GM18526 (cell line): ENCODE results near the gene MEIOB.

ENCODE experiments used
- POLR2A ChIP-seq: IDR thresholded peaks from 3 replicates; pipeline ENCODE4 v1.6.1; 2011; ENCODE audit not compliant: insufficient read length; ENCODE audit errors: extremely low read depth

Gene MEIOB

DNA sequence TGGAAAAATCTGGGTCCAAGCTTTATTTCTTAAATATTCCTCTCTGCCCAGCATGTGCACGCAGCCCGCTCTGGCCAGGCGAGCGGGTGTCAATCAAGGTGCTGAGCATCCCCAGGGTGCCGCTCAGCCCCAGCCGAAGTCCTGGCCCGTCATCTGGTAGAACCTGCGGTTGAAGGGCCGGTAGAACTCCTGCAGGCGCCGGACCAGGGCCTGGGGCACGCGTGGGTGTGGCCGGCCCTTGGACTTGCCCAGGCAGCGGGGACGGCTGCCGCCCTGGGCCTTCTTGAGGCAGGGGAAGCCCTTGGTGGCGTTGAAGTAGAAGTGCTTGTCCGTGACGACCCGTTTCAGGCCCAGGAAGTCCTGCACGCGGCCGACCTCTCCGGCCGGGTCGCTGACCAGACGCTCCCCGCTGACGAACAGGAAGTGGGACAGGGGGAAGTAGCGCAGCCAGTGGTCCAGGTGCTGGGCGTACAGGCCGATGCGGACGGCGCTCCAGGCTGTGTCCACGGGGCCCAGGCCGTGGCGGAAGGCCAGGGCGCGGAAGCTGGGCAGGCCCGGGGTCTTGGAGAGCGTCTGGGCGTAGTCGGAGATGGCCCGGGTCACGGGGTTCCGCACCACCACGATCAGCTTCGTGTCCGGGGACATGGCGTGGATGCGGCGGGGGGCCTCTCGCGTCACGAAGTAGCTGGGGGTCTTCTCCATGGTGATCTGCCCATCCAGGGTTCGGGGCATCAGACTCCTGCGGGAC lies 39.7 kb upstream of the MEIOB start:
- TF ChIP-seq POLR2A: no peak

GRCh38 chr16:1909561-1910231 lies 37.7 kb upstream of the MEIOB start:
- no peak for TF ChIP-seq POLR2A

DNA sequence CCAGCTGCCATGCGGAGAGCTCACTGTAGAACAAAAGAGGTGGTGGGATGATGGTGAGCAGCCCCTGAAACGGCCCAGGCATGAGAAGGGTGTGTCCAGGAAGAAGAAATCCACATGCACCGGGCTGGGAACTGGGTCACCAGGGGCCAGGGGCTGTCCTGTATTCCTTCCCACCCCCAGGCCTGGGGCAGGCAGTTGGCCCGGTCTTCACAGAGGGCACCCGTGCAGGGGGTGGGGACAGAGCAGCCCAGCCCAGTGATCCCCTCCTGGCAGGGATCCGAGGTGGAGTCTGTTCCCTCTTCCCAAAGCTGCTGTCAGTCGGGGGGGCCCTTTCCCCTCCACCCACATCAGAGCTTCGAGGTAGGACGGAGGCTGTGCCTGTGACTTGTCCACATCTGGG lies 37.0 kb upstream of the MEIOB start:
- TF ChIP-seq POLR2A: no peak

DNA sequence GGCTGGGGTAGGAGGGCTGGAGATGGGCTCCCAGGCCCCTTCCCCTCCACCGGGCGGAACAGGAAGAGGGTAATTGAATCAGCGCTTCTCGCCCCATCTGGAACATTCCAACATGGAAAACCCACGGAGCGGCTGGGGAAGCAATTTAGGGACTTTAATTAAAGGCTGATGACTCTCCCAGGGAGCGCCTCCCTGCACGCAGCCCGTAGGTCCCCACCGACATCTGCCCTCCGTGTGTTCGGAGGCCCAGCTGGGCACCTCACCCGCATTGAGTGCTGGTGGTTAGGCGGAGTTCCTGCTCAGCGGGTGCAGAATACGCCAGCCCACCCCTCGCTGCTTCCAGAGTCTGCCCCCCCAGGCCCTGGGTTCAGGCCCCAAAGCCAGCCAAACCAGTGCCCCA lies 36.2 kb upstream of the MEIOB start:
- TF ChIP-seq POLR2A: no peak

DNA sequence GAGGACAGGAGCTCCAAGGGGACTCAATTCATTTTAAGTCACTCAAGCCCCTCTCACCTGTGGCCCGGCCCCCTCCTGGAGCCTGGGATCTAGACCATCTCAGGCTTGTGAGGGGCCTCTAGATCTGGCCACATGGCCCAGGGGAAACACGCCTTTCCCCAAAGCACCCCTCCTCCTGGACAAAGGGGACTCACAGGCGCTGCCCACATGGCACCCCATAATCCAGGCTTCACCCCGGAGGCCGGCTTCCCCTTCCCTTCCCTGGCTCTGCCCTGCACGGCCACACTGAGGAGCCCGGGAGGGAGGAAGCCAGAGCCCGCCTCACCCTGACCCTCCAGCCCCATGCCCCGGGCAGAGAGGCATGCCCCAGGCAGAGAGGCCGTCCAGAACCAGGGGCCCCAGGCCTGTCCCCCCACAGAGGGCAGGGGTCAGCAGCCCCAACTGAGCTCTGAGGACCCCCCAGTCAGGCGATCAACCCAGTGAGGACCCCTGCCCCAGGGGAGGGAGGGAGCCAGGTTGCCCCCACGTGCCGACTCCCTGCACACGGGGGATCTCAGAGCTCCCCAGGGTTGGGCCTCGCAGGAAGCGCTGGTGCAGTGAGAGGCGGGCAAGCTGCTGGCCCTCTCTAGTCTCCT lies 35.4 kb upstream of the MEIOB start:
- no peak for TF ChIP-seq POLR2A

DNA sequence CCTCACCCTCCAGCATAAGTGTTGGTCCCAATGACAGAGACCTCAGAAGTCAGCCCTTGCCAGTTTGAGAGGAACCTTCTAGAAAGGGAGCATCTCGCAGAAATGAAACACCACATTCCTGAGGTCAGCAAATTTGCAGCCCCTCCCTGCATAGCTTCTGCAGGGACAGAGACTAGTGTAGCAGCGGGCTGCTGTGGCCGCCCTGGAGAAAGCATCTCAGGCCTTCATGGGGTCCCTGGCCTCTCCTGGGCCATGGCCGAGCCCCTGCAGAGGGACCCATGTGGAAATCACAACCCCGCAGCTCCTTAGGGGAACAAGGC lies 34.8 kb upstream of the MEIOB start:
- TF ChIP-seq POLR2A: no peak

DNA sequence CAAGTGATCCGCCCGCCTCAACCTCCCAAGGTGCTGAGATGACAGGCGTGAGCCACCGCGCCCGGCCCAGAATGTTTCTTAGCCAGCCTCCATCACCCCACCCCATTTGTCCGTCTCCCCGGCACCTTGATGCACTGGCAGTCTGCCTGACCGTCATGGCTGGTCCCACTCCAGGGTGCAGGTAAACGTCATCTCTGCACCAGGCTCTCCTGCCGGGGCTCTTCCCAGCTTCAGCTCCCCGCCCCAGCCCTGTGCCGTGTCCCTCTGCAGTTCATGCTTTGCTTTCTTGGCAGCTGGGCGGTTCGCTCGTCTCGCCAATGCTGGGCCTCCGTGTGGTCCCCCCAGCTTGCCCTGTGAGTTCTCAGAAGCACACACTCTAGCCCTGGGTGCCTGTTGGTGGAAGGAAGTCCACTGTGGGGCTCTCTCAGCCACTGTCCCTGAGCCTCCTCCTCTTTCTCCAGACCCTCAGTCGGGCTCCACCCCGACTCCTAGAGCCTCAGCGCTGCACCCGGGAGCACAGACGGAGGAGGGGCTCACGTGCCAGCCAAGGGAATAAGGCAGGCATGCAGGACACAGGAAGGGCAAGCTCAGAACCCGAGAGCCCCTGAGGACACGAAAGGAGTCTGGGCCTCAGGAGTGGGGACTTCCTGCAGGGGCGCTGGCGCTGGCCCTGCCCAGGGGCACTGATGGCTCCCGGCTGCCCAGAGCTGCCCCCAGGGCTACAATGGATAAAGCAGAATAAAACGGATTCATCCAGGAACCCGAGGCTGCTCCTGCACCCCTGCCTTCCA lies 34.3 kb upstream of the MEIOB start:
- no peak for TF ChIP-seq POLR2A

GRCh38 chr16:1903845-1904840 lies 32.2 kb upstream of the MEIOB start:
- no peak for TF ChIP-seq POLR2A

DNA sequence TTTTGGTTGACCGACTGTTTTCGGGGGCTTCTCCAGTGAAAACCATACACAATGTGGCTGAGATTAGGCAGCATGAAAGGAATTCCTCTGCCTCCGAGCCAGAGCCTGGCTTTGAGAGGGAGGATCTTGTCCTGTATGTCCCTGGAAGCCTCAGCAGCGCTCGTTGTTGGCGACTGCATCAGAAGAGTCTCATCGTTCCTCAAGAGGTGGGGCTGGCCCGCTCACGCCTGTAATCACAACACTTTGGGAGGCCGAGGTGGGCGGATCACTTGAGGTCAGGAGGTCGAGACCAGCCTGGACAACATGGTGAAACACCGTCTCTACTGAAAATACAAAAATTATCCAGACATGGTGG lies 31.2 kb upstream of the MEIOB start:
- TF ChIP-seq POLR2A: no peak

DNA sequence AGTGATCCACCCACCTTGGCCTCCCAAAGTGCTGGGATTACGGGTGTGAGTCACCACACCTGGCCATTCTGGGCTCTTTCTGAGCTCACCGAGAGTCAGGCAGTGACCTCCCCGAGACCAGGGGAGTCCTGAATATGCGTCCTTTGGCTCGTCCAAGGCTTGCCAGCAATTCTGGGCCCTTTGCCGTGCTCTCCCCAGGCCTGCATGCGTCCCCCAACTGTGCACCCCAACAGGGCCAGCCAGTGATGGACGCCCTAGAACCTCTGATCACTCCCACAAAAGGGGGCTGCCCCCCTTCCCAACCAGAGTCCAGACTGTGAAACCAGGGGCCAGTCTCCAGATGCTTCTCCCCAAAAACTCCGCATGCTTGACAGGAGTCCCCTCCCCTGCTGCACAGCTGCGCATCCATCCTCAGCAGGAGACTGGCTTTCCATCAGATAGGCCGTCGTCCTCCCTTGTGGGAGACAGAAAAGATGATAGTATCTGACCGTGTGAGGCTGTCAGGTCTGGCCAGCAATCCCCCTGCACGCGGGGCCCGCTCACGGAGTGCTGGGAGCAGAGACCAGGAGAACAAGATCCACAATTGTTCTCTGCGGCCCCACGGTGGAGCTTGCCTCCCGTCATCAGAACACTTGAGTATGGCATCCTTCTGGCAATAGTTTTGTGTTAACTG lies 30.7 kb upstream of the MEIOB start:
- no peak for TF ChIP-seq POLR2A

DNA sequence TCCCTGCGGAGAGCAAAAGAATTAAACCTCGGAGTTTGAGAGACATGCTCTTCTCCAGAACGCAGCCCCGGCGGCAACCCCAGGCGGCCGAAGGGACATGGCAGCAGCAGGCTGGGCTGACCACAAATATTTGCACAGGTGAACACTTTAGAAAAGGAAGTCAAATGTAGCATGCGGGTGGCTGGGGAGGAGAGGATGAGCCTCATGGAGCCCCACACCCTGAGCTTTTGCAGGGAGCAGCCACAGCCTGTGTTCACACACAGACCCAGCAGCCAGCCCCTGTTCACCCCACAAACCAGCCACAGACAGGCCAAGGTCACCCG lies 28.4 kb upstream of the MEIOB start:
- TF ChIP-seq POLR2A: no peak

DNA sequence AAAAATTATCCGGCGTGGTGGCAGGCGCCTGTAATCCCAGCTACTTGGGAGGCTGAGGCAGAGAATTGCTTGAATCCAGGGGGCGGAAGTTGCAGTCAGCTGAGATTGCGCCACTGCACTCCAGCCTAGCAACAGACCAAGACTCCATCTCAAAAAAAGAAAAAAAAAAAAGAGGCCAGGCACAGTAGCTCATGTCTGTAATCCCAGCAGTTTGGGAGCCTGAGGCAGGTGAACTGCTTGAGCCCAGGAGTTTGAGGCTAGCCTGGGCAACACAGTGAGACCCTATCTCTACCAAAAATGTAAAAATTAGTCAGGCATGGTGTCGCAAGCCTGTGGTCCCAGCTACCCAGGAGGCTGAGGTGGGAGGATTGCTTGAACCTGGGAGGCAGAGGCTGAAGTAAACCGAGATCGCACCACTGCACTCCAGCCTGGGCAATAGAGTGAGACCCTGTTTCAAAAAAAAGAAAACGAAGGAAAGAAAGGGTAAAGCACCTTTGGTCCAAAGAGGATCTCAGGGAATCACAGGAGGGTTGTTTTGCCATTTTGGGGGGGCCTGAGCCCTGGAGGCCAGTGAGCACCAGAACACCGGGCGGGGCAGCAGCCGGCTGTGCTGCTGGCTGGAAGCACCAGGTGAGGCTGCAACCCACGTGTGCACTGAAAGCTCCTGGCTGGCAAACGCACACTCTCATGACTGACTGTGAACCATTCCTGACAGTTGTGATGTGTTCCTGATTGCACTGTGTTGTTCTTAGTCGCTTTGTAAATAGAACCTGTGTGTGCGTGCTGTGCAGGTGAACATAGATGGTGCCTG lies 27.9 kb upstream of the MEIOB start:
- TF ChIP-seq POLR2A: no peak

DNA sequence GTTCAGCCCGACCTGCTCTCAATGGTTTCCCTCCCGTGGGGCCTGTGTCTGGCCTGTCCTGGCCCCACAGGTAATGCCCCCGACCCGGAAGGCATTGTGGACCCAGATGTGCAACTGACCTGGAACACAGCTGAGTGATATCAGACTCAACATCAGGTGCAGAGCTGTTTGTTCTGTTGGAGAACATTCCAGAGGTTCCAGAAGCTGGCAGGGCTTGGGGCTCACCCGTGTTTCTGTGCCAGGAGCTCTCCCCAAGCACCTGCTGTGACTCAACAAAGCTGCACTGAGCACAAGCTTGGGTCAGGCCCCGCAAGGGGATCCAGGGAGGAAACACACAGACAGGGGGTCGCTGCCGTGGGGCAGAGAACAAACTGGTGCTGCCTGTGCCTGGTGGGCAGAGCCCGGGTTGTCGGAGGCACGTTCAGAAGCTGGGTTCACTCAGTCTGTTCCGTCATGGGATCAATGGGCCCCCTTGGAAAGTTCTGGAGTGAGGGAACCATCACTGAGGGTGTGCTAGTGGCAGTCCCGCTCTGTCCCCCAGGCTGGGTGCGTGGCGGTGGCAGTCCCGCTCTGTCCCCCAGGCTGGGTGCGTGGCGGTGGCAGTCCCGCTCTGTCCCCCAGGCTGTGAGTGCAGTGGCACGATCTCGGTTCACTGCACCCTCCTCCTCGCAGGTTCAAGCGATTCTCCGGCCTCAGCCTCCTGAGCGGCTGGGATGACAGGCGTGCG lies 24.1 kb upstream of the MEIOB start:
- TF ChIP-seq POLR2A: no peak
